Measurements from ENCODE around the gene POP5.
A peak's percentile ranks its signal among the peaks of the same experiment; 100 is the strongest.

POP5 gene

DNA sequence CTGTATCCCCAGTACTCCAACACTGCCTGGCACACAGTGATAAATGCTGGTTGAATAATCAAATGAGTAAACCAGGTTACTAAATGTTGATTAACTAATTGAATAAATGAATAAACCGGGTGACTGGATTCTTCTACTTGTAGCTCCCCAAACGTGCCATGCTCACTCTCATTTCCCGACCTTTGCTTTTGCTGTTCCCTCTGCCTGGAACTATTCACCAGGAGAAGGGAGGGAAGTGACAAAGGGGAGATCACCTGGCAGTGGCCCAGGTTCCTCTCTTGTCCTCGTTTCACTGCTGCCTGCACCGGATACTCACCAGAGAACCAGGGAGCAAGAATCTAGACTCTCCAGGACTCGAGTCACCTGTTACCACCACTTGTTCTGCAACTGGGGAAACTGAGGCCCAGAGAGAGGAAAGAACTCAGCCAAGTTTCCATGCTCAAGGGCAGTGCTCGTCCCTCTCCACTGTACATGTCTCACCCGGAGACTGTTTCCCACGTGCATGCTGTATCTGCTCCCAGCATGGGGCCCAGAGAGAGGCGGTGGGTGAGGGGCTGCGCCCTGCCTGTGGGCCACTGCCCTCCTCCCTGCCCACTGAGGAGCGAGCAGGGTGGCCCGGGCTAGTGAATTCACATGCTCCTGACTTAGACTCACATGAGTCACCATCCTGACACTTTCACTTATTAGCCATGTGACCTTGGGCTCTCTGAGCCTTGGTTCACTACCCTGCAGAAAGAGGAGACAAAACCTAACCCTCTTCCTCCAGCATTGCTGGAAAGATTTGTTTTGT is 17.7 kb upstream of the POP5 start:
- Mint-ChIP-seq H3K36me3 (ENCODE audit: low read depth) (no peaks in the 10 kb centered on the region), H3K4me3 (no peak overlapping the region), H3K27me3 (ENCODE audit: low read depth) (peaks cover 10% of the 10 kb centered on the region), H3K27ac (no peak overlapping the region), H3K9me3 (no peaks in the 10 kb centered on the region), H3K4me1 (ENCODE audit: low read depth) (no peaks in the 10 kb centered on the region)

- H3K9me3 Mint-ChIP-seq = no peaks in the 10 kb centered on the region
- no peak overlapping the region for H3K27ac Mint-ChIP-seq
- H3K4me1 Mint-ChIP-seq (ENCODE audit: low read depth) = no peaks in the 10 kb centered on the region
- H3K36me3 Mint-ChIP-seq (ENCODE audit: low read depth) = no peaks in the 10 kb centered on the region
- no peak overlapping the region for H3K4me3 Mint-ChIP-seq
- peaks cover 11% of the 10 kb centered on the region for H3K27me3 Mint-ChIP-seq (ENCODE audit: low read depth)
These were observed 16.7 kb upstream of the POP5 start for GRCh38 chr12:120597861-120598260.

DNA sequence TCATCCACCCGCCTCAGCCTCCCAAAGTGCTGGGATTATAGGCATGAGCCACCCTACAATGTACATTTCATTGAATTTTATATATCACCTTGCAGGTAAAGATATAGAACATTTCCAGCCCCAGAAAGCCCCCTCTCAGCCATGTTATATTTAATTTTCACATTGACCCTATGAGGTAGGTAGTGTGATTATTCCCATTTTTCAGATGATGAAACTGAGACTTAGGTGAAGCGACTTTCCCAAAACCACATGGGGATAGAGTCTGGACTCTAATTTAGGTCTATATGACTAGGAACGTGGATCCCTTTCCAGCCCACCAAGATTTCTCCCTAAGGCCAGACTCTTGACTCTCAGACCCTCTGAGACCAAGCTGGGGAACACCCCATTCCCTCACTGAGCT is 15.7 kb upstream of the POP5 start:
- Mint-ChIP-seq H3K4me1 (ENCODE audit: low read depth) (no peaks in the 10 kb centered on the region), H3K36me3 (ENCODE audit: low read depth) (no peaks in the 10 kb centered on the region), H3K4me3 (no peak overlapping the region), H3K27me3 (ENCODE audit: low read depth) (peaks cover 11% of the 10 kb centered on the region), H3K9me3 (no peaks in the 10 kb centered on the region), H3K27ac (no peak overlapping the region)

GRCh38 chr12:120592121-120593049 is 11.2 kb upstream of the POP5 start:
- no peaks in the 10 kb centered on the region for H3K4me1 Mint-ChIP-seq (ENCODE audit: low read depth)
- no peaks in the 10 kb centered on the region for H3K36me3 Mint-ChIP-seq (ENCODE audit: low read depth)
- no peak overlapping the region for H3K27ac Mint-ChIP-seq
- H3K9me3 Mint-ChIP-seq = no peaks in the 10 kb centered on the region
- no peak overlapping the region for H3K4me3 Mint-ChIP-seq
- H3K27me3 Mint-ChIP-seq (ENCODE audit: low read depth) = peaks cover 9% of the 10 kb centered on the region

DNA sequence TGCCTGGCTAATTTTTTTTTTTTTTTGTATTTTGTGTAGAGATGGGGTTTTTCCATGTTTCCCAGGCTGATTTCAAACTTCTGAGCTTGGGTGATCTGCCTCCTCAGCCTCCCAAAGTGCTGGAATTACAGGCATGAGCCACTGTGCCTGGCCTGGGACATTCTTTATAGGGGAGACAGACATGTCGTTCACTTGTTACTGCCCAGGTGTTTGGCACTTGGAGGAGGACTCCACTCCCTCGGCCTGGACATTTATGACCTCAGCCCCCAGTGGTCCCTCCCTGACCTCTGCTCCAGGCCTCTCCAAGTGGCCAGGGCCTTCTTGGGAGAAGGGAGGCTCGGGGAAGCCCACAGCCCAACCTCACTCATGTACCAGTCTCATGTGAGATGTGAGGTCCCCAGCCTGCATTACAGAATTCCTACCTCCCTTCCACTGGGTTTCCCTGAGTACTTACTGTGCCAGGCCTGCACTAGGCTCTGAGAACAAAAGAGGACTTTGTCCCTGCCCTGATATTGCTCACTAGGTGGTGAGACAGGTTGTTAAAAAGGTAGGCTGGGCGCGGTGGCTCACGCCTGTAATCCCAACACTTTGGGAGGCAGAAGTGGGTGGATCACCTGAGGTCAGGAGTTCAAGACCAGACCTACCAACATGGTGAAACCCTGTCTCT is 9.7 kb upstream of the POP5 start:
- Mint-ChIP-seq H3K36me3 (ENCODE audit: low read depth) (no peaks in the 10 kb centered on the region), H3K4me3 (no peak overlapping the region), H3K27ac (no peak overlapping the region), H3K4me1 (ENCODE audit: low read depth) (no peaks in the 10 kb centered on the region), H3K9me3 (no peaks in the 10 kb centered on the region), H3K27me3 (ENCODE audit: low read depth) (peaks cover 15% of the 10 kb centered on the region)

GRCh38 chr12:120588948-120589930 is 8.0 kb upstream of the POP5 start:
- Mint-ChIP-seq H3K27ac (no peak overlapping the region), H3K4me1 (ENCODE audit: low read depth) (peaks cover under 1% of the 10 kb centered on the region), H3K27me3 (ENCODE audit: low read depth) (peaks cover 20% of the 10 kb centered on the region), H3K36me3 (ENCODE audit: low read depth) (peaks cover 2% of the 10 kb centered on the region), H3K4me3 (no peak overlapping the region), H3K9me3 (no peaks in the 10 kb centered on the region)

DNA sequence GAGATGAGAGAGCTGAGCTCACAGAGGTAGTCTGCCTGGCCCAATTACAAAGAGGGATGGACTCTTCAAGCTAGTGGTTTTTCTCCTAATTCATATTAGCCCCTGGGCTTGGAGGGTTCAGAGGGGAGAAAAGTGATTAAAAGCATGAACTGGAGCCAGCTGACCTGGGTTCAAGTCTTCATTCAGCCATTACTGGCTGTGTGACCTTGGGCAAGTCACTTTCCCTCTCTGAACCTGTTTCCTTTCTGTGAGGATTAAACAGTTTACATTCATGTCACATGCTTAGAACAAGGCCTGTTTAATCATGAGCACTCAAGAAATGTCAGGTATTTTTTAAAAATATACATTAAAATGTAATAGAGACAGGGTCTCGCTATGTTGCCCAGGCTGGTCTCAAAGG is 7.2 kb upstream of the POP5 start:
- Mint-ChIP-seq H3K9me3 (no peaks in the 10 kb centered on the region), H3K27ac (no peak overlapping the region), H3K36me3 (ENCODE audit: low read depth) (peaks cover 2% of the 10 kb centered on the region), H3K4me1 (ENCODE audit: low read depth) (peaks cover 7% of the 10 kb centered on the region), H3K27me3 (ENCODE audit: low read depth) (peaks cover 24% of the 10 kb centered on the region), H3K4me3 (no peak overlapping the region)

- Mint-ChIP-seq H3K27me3 (ENCODE audit: low read depth) (peaks cover 26% of the 10 kb centered on the region), H3K9me3 (no peaks in the 10 kb centered on the region), H3K4me1 (ENCODE audit: low read depth) (peaks cover 13% of the 10 kb centered on the region), H3K36me3 (ENCODE audit: low read depth) (peaks cover 2% of the 10 kb centered on the region), H3K4me3 (no peak overlapping the region), H3K27ac (no peak overlapping the region)
These were observed 5.7 kb upstream of the POP5 start for GRCh38 chr12:120586860-120587259.

DNA sequence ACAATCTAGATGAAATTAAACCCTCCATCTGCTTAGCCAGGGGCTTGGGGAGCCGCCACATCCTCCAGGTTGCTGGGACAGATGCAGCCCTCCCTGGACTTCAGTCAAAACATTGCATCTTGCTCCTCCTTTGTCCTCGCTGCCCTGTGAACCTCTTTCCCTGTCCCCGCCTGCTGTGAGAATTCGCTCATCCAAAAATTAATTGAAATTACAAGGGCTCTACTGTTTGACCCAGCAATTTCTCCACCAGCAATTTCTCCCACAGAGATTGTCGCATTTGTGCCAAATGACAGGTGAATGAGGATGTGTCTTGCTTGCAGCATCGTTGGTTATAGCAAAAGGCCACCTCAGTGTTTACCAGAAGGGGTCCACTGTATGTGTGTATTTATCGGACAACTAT is 5.0 kb upstream of the POP5 start:
- no peak overlapping the region for H3K27ac Mint-ChIP-seq
- no peaks in the 10 kb centered on the region for H3K9me3 Mint-ChIP-seq
- peaks cover 26% of the 10 kb centered on the region for H3K27me3 Mint-ChIP-seq (ENCODE audit: low read depth)
- H3K4me3 Mint-ChIP-seq = no peak overlapping the region
- peaks cover 18% of the 10 kb centered on the region for H3K4me1 Mint-ChIP-seq (ENCODE audit: low read depth)
- H3K36me3 Mint-ChIP-seq (ENCODE audit: low read depth) = peaks cover 2% of the 10 kb centered on the region

DNA sequence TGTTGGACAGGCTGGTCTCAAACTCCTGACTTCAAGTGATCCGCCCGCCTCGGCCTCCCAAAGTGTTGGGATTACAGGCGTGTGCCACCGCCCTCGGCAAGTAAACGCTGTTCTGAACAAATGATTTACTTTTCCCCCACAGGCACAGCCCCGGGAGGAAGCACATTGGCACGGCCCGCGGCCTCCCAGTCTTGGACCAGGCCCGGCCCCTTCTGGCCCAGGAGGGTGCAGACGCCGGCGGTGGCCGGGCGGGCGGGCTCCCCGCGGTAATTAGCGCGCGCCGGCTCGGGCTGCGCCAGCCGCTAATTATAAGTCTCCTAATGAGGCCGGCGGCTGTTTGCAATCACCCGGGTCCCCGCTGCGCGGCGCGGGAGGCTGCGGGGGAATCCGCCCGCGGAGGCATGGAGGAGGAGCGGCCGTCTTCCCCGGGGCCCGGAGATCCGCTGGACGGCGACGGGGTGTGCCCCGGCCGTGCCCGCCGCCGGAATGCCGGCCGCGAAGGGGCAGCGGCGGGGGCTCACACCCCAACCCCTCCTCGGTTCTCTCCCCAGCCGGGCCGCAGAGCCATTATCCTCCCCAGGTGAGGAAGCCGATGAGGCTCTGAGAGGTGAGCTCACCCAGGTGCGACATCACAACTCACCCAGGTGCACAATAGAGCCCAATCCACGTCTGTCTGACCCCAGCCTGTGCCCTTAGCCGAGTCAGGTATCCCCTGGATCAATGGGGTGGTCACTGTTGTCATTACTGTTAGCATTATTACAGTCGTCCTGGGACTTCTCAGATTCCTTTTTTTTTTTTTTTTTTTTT is 3.3 kb upstream of the POP5 start:
- Mint-ChIP-seq H3K9me3 (no peaks in the 10 kb centered on the region), H3K4me1 (ENCODE audit: low read depth) (peaks cover 31% of the 10 kb centered on the region), H3K36me3 (ENCODE audit: low read depth) (peaks cover 6% of the 10 kb centered on the region), H3K4me3 (peak overlapping the region; percentile 17), H3K27me3 (ENCODE audit: low read depth) (peaks cover 26% of the 10 kb centered on the region), H3K27ac (no peak overlapping the region)

- Mint-ChIP-seq H3K36me3 (ENCODE audit: low read depth) (peaks cover 8% of the 10 kb centered on the region), H3K9me3 (no peaks in the 10 kb centered on the region), H3K4me1 (ENCODE audit: low read depth) (peaks cover 34% of the 10 kb centered on the region), H3K27ac (peak overlapping the region; percentile 31), H3K4me3 (peak overlapping the region; percentile 53), H3K27me3 (ENCODE audit: low read depth) (peaks cover 26% of the 10 kb centered on the region)
These were observed 2.4 kb upstream of the POP5 start for GRCh38 chr12:120583478-120584030.

GRCh38 chr12:120581998-120582397 is 796 bp upstream of the POP5 start:
- peak overlapping the region; percentile 97 for H3K4me3 Mint-ChIP-seq
- peaks cover 16% of the 10 kb centered on the region for H3K36me3 Mint-ChIP-seq (ENCODE audit: low read depth)
- H3K27me3 Mint-ChIP-seq (ENCODE audit: low read depth) = peaks cover 26% of the 10 kb centered on the region
- H3K9me3 Mint-ChIP-seq = no peaks in the 10 kb centered on the region
- H3K4me1 Mint-ChIP-seq (ENCODE audit: low read depth) = peaks cover 34% of the 10 kb centered on the region
- H3K27ac Mint-ChIP-seq = peak overlapping the region; percentile 86

DNA sequence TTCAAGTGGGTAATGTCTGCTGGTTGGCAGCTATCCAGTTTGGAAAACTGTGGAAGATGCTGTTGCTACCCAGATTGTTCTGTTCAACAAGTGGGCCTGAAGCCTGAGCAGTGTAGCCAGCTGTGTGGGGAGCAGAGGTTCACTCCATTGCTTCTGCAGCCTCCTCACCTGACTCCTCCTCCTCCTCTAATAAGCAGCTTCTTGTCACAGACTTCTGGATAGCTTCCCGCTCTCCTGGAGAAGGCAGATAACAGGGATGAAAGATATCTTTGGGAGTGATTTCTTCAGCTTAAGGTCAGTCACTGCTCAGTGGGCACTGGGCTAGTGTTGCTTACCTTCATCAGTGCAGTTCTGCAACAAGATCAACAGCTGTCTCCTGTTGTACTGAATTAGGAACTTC is 2.0 kb downstream of the POP5 start:
- Mint-ChIP-seq H3K9me3 (no peaks in the 10 kb centered on the region), H3K36me3 (ENCODE audit: low read depth) (peaks cover 31% of the 10 kb centered on the region), H3K4me1 (ENCODE audit: low read depth) (peaks cover 33% of the 10 kb centered on the region), H3K27me3 (ENCODE audit: low read depth) (peaks cover 8% of the 10 kb centered on the region), H3K4me3 (peak overlapping the region; percentile 30), H3K27ac (no peak overlapping the region)

All from T-helper 1 cell treated with Interleukin-12 subunit alpha and Interleukin-12 subunit beta and Interleukin-4 antibody, amounts not matched to agents 30 μg/mL and 1 μg/mL, for 36 hours (primary cell).